NCI-H526 (cell line): ENCODE data around the gene PNPLA1.

Experiments used
- DNase-seq, 2 experiments: peaks; one replicate each; lab custom pipeline; 2025; lab: John Stamatoyannopoulos, UW

PNPLA1 gene

GRCh38 chr6:36315921-36316320 is 46.1 kb downstream of the PNPLA1 start:
- peak in 1 of 2 experiments; percentile 21 for DNase-seq

GRCh38 chr6:36317623-36318022 is 47.8 kb downstream of the PNPLA1 start:
- no peak for DNase-seq

GRCh38 chr6:36318690-36319435 is 49.0 kb downstream of the PNPLA1 start:
- DNase-seq = peak in 1 of 2 experiments; percentile 28

GRCh38 chr6:36319436-36319762 is 49.5 kb downstream of the PNPLA1 start:
- DNase-seq = peak; percentile 91

GRCh38 chr6:36319821-36320220 is 50.0 kb downstream of the PNPLA1 start:
- no peak for DNase-seq

GRCh38 chr6:36320475-36320874 is 50.6 kb downstream of the PNPLA1 start:
- DNase-seq = peak; percentile 31 to 47

GRCh38 chr6:36322591-36322990 is 52.7 kb downstream of the PNPLA1 start:
- no peak for DNase-seq

GRCh38 chr6:36323062-36323461 is 53.2 kb downstream of the PNPLA1 start:
- DNase-seq = peak in 1 of 2 experiments; percentile 39

GRCh38 chr6:36324191-36324590 is 54.3 kb downstream of the PNPLA1 start:
- DNase-seq = no peak

GRCh38 chr6:36324715-36325114 is 54.9 kb downstream of the PNPLA1 start:
- DNase-seq = no peak

GRCh38 chr6:36326356-36326995 is 56.6 kb downstream of the PNPLA1 start:
- peak in 1 of 2 experiments; percentile 51 for DNase-seq

- DNase-seq = peak; percentile 63 to 80
Observed at GRCh38 chr6:36327226-36327918, 57.5 kb downstream of the PNPLA1 start.

- no peak for DNase-seq
Observed at GRCh38 chr6:36327919-36328236, 58.0 kb downstream of the PNPLA1 start.

GRCh38 chr6:36328600-36328999 is 58.7 kb downstream of the PNPLA1 start:
- peak in 1 of 2 experiments; percentile 29 for DNase-seq

- DNase-seq = peak; percentile 50 to 73
Observed at GRCh38 chr6:36329798-36330291, 60.0 kb downstream of the PNPLA1 start.

- no peak for DNase-seq
Observed at GRCh38 chr6:36330366-36330765, 60.5 kb downstream of the PNPLA1 start.

GRCh38 chr6:36331381-36331780 is 61.5 kb downstream of the PNPLA1 start:
- no peak for DNase-seq

- DNase-seq = no peak
Observed at GRCh38 chr6:36333171-36333895, 63.5 kb downstream of the PNPLA1 start.

GRCh38 chr6:36333931-36334725 is 64.3 kb downstream of the PNPLA1 start:
- DNase-seq = peak in 1 of 2 experiments; percentile 16

GRCh38 chr6:36334832-36335459 is 65.1 kb downstream of the PNPLA1 start:
- DNase-seq = peak in 1 of 2 experiments; percentile 38
